Brain microvascular endothelial cell (primary cell): ENCODE data around the gene HMGCLL1.

ENCODE experiments used
- DNase-seq: peaks from one replicate; pipeline ENCODE4 v3.0.0-alpha.2; 2020
- H3K27ac ChIP-seq: fragments of 250-450 bp; sonication (Bioruptor Pico); 2 replicates; pipeline ENCODE4 v1.5.1; 2020; ENCODE audit warnings: mild to moderate bottlenecking, moderate library complexity
- H3K27me3 ChIP-seq: fragments of 250-450 bp; sonication (Bioruptor Pico); replicated peaks from 2 replicates; pipeline ENCODE4 v1.5.1; 2020; ENCODE audit warnings: mild to moderate bottlenecking
- H3K36me3 ChIP-seq: fragments of 250-450 bp; sonication (Bioruptor Pico); replicated peaks from 2 replicates; pipeline ENCODE4 v1.5.1; 2020; ENCODE audit warnings: mild to moderate bottlenecking
- H3K4me3 ChIP-seq: 2 replicates; pipeline ENCODE4 v1.5.1; 2011; ENCODE audit warnings: low read depth, mild to moderate bottlenecking, control low read depth, low read length, moderate library complexity
- CTCF ChIP-seq: IDR thresholded peaks from 2 replicates; pipeline ENCODE4 v1.5.1; 2011; ENCODE audit warnings: low read depth, mild to moderate bottlenecking, moderate library complexity, low read length, control low read depth, inconsistent platforms; ENCODE audit errors: missing control alignments
- in situ Hi-C: cut with HindIII; loops from 2 replicates; pipeline ENCODE4 v1.10.0; 2017; ENCODE audit warnings: low sequenced_read_pairs, low pct_ligation_motif_present

The HMGCLL1 gene

GRCh38 chr6:55511122-55511800, 67.7 kb downstream of the HMGCLL1 start:
- in situ Hi-C loops: no loop called here
- Histone ChIP-seq H3K27me3 (no peaks in the 10 kb centered on the region), H3K36me3 (no peaks in the 10 kb centered on the region), H3K27ac (no peak overlapping the region), H3K4me3 (no peak overlapping the region)
- DNase-seq: no peak
- TF ChIP-seq CTCF: no peak

DNA sequence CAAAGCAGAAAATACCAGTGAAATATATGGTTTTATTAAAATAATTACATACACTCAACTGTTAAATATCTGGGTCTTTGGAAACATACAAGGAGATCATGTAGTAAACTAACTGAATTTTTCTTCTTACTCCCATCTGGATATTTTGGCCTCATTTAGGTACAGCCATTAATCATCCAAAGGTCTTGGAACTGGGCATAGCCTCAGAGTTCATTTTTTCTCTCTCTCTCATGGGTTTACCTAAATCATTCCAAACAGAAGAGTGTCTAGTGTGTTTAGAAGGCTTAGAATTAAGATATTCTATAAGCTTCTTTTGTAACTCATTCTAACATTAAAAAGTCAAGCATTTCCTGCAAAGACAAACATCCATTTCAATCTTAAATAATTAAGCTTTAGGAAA, 79.4 kb downstream of the HMGCLL1 start:
- Histone ChIP-seq H3K27me3 (no peaks in the 10 kb centered on the region), H3K4me3 (no peak overlapping the region), H3K36me3 (no peaks in the 10 kb centered on the region), H3K27ac (no peak overlapping the region)
- in situ Hi-C loops: no loop called here
- TF ChIP-seq CTCF: no peak
- no peak for DNase-seq

DNA sequence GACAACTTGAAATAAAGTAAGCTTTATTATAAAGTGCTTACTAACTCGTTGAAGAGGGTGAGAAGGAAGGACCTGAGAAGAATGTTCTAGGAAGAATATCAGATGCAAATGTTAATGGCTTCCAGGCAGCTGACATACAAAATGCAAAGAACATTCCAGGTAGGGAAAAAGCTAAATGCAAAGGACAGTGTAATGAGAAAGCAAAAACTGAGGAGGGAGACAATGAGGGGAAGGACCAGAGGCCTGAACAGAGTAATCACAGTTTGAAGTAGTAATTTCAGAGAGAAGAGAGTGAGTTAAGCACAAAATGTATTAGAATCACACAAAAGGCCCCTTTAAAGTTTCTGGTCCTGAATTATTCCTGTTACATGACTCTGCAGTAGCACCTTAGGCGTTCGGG, 81.3 kb downstream of the HMGCLL1 start:
- Histone ChIP-seq H3K27me3 (no peaks in the 10 kb centered on the region), H3K27ac (no peak overlapping the region), H3K36me3 (no peaks in the 10 kb centered on the region), H3K4me3 (no peak overlapping the region)
- no peak for DNase-seq
- in situ Hi-C loops: no loop called here
- no peak for TF ChIP-seq CTCF

GRCh38 chr6:55496201-55496600, 82.8 kb downstream of the HMGCLL1 start:
- H3K4me3 ChIP-seq: no peak overlapping the region
- in situ Hi-C loops: no loop called here
- H3K27ac ChIP-seq: no peak overlapping the region
- TF ChIP-seq CTCF: no peak
- no peaks in the 10 kb centered on the region for H3K36me3 ChIP-seq
- DNase-seq: no peak
- H3K27me3 ChIP-seq: no peaks in the 10 kb centered on the region

GRCh38 chr6:55495277-55495676, 83.7 kb downstream of the HMGCLL1 start:
- no peak overlapping the region for H3K27ac ChIP-seq
- no peaks in the 10 kb centered on the region for H3K27me3 ChIP-seq
- in situ Hi-C loops: no loop called here
- TF ChIP-seq CTCF: no peak
- no peak overlapping the region for H3K4me3 ChIP-seq
- H3K36me3 ChIP-seq: no peaks in the 10 kb centered on the region
- DNase-seq: no peak

GRCh38 chr6:55494411-55494810, 84.6 kb downstream of the HMGCLL1 start:
- TF ChIP-seq CTCF: no peak
- DNase-seq: no peak
- Histone ChIP-seq H3K36me3 (no peaks in the 10 kb centered on the region), H3K4me3 (no peak overlapping the region), H3K27me3 (no peaks in the 10 kb centered on the region), H3K27ac (no peak overlapping the region)
- in situ Hi-C loops: no loop called here
